SK-N-SH (cell line): ENCODE data around the gene LIPH.
"Not testable (repeated sequence)": the region's sequence is repeated elsewhere in the genome, so short reads cannot be mapped to it uniquely, and the experiment has no call there.

Experiments
- EZH2phosphoT487 ChIP-seq: fragments of 200-600 bp; sonication (generic); IDR thresholded peaks from 2 replicates; pipeline ENCODE4 v1.6.1; 2017; ENCODE audit warnings: low read depth, mixed run types, mild to moderate bottlenecking, antibody characterized with exemption, moderate library complexity, borderline replicate concordance
- NRF1 ChIP-seq: IDR thresholded peaks from 2 replicates; pipeline ENCODE4 v1.6.1; 2012; ENCODE audit warnings: low read depth, mild to moderate bottlenecking, low read length
- POLR2AphosphoS5 ChIP-seq: IDR thresholded peaks from 2 replicates; pipeline ENCODE4 v1.6.1; 2012; ENCODE audit warnings: low read depth, low read length
- RAD21 ChIP-seq: IDR thresholded peaks from 2 replicates; pipeline ENCODE4 v1.6.1; 2012; ENCODE audit warnings: mild to moderate bottlenecking, low read length
- RFX5 ChIP-seq: IDR thresholded peaks from 2 replicates; pipeline ENCODE4 v1.6.1; 2012; ENCODE audit warnings: mild to moderate bottlenecking, improper control_type of control experiment, low read length
- TAF1 ChIP-seq: IDR thresholded peaks from 2 replicates; pipeline ENCODE4 v1.6.1; 2012; ENCODE audit warnings: low read depth, mild to moderate bottlenecking, low read length, moderate library complexity, borderline replicate concordance
- TF ChIP-seq, protein P1 (sequence below): fragments of 200-600 bp; sonication (generic); IDR thresholded peaks from 2 replicates; pipeline ENCODE4 v1.6.1; 2017; ENCODE audit warnings: antibody characterized with exemption, mild to moderate bottlenecking, moderate library complexity
- TF ChIP-seq, protein P2 (sequence below): IDR thresholded peaks from 2 replicates; pipeline ENCODE4; 2012
- TF ChIP-seq, protein P3 (sequence below): fragments of 150-350 bp; IDR thresholded peaks from 2 replicates; pipeline ENCODE4 v1.6.1; 2016; ENCODE audit warnings: mild to moderate bottlenecking, low read depth, low read length

DNA sequence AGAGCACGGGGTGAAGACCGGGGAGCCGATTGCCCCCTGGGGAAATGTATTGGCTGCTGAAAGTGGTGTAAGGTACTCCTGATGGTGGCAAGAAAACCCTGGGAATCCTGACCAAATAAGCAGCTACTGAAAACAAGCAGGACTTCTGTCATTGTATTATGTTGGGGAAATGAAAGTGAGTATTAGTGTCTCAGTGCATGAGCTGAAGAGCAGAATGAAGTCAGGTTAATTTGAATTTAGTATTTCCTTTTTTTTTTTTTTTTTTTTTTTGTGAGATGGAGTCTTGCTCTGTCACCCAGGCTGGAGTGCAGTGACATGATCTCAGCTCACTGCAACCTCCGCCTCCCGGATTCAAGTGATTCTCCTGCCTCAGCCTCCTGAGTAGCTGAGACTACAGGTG, 86.3 kb downstream of the LIPH start:
- TF ChIP-seq, protein P1, sequence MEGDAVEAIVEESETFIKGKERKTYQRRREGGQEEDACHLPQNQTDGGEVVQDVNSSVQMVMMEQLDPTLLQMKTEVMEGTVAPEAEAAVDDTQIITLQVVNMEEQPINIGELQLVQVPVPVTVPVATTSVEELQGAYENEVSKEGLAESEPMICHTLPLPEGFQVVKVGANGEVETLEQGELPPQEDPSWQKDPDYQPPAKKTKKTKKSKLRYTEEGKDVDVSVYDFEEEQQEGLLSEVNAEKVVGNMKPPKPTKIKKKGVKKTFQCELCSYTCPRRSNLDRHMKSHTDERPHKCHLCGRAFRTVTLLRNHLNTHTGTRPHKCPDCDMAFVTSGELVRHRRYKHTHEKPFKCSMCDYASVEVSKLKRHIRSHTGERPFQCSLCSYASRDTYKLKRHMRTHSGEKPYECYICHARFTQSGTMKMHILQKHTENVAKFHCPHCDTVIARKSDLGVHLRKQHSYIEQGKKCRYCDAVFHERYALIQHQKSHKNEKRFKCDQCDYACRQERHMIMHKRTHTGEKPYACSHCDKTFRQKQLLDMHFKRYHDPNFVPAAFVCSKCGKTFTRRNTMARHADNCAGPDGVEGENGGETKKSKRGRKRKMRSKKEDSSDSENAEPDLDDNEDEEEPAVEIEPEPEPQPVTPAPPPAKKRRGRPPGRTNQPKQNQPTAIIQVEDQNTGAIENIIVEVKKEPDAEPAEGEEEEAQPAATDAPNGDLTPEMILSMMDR = not testable (repeated sequence)
- not testable (repeated sequence) for TF ChIP-seq EZH2phosphoT487, TAF1, NRF1, RAD21, RFX5, POLR2AphosphoS5
- TF ChIP-seq, protein P2, sequence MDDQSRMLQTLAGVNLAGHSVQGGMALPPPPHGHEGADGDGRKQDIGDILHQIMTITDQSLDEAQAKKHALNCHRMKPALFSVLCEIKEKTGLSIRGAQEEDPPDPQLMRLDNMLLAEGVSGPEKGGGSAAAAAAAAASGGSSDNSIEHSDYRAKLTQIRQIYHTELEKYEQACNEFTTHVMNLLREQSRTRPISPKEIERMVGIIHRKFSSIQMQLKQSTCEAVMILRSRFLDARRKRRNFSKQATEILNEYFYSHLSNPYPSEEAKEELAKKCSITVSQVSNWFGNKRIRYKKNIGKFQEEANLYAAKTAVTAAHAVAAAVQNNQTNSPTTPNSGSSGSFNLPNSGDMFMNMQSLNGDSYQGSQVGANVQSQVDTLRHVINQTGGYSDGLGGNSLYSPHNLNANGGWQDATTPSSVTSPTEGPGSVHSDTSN = not testable (repeated sequence)
- TF ChIP-seq, protein P3, sequence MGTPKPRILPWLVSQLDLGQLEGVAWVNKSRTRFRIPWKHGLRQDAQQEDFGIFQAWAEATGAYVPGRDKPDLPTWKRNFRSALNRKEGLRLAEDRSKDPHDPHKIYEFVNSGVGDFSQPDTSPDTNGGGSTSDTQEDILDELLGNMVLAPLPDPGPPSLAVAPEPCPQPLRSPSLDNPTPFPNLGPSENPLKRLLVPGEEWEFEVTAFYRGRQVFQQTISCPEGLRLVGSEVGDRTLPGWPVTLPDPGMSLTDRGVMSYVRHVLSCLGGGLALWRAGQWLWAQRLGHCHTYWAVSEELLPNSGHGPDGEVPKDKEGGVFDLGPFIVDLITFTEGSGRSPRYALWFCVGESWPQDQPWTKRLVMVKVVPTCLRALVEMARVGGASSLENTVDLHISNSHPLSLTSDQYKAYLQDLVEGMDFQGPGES = not testable (repeated sequence)
